NCI-H128 (cell line): ENCODE measurements around the gene HAGHL.
A peak's percentile ranks its signal among the peaks of the same experiment; 100 is the strongest.
"Not testable (repeated sequence)": the region's sequence is repeated elsewhere in the genome, so short reads cannot be mapped to it uniquely, and the experiment has no call there.

Experiments
- DNase-seq: peaks from one replicate; lab custom pipeline; 2025; ENCODE audit not compliant: unreplicated experiment; lab: John Stamatoyannopoulos, UW

The HAGHL gene

GRCh38 chr16:706189-707061 is 20.5 kb upstream of the HAGHL start:
- no peak for DNase-seq

GRCh38 chr16:707062-707538 is 19.8 kb upstream of the HAGHL start:
- no peak for DNase-seq

- DNase-seq: no peak
Measured at GRCh38 chr16:708019-708418, 18.9 kb upstream of the HAGHL start.

GRCh38 chr16:708959-709358 is 17.9 kb upstream of the HAGHL start:
- DNase-seq: no peak

DNA sequence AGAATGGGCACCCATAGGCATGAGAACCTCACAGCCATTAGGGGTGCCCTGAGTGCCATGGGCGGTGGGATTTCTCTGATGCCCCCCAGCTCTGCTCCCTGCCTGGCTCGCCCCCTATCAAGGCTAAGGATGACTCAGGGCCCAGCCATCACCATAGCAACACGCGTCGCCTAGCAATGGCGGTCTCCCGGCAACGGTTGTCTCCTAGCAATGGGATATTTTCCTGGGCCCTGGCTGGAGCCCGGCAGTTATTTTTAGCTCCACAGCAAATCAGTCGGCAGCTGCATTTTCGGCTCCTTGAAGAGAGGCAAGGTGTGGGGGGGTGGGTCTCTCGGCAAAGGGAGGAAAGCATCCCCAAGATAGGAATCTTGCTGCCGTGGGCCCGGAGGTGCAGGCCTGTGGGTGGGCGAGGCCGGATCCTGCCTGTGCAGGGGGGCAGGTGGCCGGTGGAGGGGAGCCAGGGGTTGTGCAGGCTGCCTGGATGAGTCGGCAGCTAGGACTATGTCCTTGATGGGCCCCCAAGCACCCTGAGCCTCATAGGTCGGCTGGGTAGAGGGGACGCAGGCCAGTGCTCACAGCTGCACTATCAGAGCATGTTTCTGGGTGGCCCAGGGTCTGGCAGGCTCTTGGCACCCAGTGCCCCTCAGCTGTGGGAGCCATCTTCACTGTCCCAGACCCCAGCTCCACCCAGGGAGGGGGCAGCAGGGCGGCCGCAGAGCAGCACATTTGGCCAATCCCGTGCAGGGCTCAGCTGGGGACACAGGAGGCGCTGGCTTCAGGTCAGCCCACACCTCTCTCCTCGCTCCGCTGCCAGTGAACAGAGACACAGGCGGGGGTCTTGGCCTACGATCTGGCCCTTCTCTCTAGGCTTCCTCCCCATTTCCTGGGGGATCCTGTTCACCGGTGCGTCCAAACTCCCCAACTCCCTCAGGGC is 17.1 kb upstream of the HAGHL start:
- DNase-seq: peak; percentile 80

DNA sequence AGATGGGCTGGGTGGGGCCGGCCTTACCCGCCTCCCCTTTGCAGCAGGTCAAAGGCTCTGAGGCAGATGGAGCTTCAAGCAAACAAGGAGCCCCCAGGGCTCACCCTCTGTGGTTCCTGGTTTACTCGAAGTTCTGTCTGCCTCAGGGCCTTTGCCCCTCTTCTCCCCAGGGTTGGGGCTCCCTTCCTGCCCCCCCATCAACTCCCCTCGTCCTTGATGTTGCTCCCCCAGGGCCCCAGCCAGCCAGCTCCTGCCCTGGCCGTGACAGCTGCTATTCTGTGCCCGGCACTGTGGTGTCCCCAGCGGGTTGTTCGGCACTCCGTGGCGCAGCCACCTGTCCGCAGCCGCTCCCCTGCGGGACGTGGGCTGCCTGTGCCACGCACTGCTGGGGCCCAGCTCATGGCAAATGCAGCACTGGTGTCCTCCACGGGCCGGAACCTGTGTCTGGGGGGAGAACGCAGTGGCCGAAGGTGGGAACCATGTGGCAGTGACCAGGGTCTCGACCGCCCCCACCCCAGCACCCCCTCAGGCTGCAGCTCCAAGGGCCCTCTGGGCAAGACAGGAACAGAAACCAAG is 16.3 kb upstream of the HAGHL start:
- no peak for DNase-seq

GRCh38 chr16:711084-711483 is 15.8 kb upstream of the HAGHL start:
- no peak for DNase-seq

DNA sequence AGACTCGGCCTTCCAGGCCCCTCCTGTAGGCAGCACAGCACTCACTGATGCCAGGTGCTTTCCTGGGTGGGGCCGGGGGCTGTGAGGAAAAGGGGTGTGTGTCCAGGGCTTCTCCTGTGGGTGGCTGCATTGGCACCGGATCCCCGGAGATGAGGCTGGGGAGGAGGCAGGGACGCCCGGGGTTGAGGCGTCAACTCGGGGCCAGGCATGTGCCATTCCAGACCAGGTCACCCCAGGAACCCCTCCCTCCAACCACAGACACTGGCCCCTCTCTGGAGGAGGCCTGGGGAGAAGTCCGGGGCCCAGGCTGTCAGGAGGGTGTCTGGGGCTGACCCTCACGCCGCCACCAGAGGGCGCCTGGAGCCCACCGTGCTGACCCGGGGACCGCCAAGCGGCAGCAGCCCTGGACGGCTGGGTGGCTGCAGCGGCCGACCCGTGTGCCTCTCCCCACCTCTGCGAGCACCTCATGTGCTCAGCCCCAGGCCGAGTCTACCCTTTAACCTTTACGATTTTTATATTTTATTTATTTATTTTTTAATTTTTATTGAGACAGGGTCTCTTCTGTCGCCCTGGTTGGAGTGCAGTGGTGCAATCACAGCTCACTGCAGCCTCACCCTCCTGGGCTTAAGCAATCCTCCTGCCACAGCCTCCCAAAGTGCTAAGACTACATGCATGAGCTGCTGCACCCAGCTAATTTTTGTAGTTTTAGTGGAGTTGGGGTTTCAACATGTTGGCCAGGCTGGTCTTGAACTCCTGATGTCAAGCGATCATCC is 15.2 kb upstream of the HAGHL start:
- DNase-seq: no peak

DNA sequence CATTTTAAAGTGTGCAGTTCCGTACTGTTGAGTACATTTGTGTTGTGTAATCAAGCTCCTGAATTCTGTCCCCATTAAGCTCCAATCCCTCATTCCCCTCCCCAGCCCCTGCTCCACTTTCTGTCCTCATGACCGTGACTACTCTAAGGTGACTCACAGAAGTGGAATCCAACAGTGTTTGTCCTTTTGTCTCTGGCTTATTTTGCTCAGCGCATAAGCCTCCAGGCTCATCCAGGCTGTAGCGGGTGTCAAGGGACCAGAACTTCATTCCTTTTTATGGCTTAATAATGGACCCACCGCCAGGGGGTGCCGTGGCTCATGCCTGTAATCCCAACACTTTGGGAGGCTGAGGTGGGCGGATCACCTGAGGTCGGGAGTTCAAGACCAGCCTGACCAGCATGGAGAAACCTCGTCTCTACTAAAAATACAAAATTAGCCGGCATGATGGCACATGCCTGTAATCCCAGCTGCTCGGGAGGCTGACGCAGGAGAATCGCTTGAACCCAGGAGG is 14.1 kb upstream of the HAGHL start:
- not testable (repeated sequence) for DNase-seq

DNA sequence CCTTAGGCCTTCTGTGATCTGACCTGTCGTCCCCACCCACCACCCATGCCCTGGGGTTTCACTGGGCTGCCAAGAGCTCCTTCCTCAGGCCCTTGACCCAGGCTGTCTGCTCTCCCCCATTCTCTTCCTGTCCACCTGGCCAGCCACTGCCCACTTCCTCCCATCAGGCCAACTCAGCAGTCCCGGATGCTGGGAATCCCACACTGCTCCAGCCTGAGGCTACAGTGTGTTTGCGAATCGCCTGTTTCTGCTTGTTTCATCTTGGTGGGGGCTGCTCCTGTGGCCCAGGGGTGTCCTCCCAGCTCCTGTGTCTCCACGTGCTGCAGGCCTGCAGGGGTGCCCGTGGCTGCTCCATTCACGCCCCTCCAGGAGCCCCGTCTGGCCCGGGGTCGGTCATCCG is 12.8 kb upstream of the HAGHL start:
- DNase-seq: no peak

DNA sequence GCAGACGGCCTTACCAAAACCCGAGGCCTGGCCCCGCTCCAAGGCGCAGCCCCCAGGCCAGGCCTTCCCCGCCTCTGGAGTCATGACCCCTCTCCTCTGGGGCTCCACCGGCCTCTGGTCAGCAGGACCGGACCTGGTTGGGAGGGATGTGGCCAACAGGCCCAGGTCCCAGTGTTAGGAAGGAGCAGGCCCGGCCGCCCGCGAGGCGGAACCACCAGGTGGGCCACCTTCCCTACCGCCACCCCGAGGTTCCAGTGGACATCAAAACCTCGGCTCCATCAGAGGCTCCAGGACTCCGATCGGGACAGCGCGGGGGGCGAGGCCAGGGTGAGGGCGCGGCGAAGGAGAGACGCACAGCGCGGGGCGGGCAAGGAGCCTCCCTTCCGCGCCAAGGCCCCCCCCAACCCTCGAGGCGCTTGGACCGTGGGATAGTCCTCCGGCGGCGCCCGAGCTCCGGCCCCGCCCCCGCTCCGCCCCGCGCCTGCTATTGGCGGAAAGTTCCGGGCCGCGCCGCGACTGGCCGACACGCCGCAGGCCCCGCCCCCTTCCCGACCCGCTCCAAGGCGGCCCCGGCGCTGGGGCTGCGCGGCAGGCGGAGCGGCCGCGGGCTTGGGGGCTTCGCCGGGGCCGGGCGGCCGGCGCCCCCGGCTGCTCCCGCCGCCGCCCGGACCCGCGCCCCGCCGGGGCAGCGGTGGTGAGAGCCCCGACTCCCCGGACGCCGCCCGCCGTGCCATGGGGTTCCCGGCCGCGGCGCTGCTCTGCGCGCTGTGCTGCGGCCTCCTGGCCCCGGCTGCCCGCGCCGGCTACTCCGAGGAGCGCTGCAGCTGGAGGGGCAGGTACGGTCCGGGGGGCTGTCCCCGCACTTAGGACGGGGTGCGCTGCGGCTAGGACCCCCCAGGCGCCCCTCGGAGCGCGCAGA is 12.1 kb upstream of the HAGHL start, which contains the start of gene METRN:
Gene METRN, plus strand, starts transcription at position 561 of the 919 bp plus-strand sequence. Its CDS starts 172 bp downstream, at position 733.
- DNase-seq: no peak

- DNase-seq: no peak
Measured at GRCh38 chr16:715477-716199, 11.3 kb upstream of the HAGHL start.

DNA sequence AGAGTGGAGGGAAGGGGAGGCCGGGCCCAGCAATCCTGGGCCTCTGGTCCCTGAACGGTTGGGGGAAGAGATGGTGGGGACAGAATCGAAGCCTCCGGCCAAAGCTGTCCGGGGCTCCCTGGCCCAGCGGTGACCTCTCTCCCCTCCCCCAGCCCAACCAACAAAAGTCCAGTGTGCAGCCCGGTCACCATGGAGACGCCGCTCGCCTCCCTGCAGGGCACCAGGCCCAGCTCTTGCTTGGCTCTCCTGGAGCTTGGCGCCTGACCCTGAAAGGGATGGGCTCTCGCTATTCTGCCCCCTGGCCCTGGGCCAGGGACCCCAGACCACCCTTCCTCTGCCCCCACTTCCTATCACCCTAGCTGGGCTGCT is 10.7 kb upstream of the HAGHL start:
- no peak for DNase-seq

- DNase-seq: no peak
Measured at GRCh38 chr16:716768-717325, 10.1 kb upstream of the HAGHL start.

DNA sequence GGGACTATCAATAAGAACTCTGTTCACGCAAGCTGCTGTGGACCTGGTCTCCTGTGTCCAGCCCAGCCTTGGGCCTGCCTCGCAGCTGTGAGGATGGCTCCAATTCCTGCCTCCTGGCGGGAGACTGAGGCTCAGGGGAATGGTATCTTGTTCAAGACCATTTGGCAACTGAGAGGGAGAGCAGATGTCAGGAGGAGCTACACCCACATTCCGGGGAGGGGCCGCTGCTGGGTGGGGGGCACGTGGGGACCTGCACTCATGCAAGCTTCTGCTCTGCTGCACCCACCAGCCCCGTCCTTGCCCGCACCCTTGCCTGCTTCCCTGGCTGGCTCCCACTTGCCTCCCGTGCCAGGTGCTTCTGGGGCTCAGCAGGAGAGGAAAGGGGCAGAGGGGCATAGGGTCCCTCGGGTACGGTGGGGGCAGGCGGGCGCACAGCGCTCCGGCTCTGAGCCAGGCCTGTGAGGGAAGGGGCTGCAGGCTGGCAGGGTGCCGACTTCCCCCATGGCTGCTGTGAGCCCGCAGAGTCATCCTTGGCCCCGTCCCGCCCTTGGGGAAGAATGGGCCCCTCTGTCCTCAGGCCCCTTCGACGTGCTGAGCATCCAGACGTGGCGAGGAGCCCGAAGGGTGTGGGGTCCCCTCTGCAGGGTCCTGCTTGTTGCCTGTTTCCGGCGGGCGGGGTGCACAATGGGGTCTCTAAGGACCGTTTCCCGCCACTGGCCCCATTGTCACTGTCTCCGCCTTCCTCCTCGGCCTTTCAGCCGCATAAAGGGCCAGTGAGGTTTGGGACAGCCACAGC is 9.3 kb upstream of the HAGHL start:
- no peak for DNase-seq

- no peak for DNase-seq
Measured at GRCh38 chr16:718389-718788, 8.5 kb upstream of the HAGHL start.

DNA sequence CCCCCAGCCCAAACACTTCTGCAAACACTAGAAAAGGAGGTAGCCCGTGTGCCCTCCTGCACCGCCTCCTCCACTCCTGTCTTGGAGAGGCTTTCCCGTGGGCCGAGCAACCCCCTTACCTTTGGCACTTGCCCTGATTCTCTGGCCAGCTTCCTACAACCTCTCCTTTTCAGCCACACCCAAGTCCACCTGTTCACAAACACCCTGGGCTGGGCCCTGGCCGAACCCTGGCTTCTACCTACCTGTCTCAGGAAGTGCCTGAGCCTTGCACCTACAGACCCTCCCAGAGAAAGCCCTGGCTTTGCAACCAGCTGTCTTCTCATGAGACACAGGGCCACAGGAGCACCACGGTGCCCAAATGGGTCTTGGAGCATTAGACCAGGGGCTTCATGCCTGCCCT is 8.0 kb upstream of the HAGHL start:
- DNase-seq: no peak
